PC-9 (cell line): ENCODE results near the gene PPP2R5A. TPM values are rescaled to one million over a fixed set of nuclear protein-coding genes. Genes with fewer than 3 reads are reported as not detected.

ENCODE experiments used
- BruUV-seq: library from RNA; stranded (reverse); fragments of 400-500 nt; replicated peaks from 2 replicates; lab custom pipeline; 2021; lab: Mats Ljungman, UMichigan
- CTCF ChIA-PET: fragments of 300-600 bp; sonication (Branson Sonifier 250); formaldehyde crosslinking; loops from one replicate; lab custom pipeline; 2022; ENCODE audit warnings: antibody characterized with exemption; lab: Charles Lee
- POLR2A ChIA-PET: fragments of 300-600 bp; sonication (Branson Sonifier 250); formaldehyde crosslinking; loops from one replicate; lab custom pipeline; 2022; ENCODE audit warnings: antibody characterized with exemption; ENCODE audit not compliant: unreplicated experiment; lab: Charles Lee
- DNase-seq, 2 experiments: peaks; one replicate each; pipeline versions ENCODE4 v3.0.0 to v3.0.0-alpha.2; 2015 to 2022; ENCODE audit warnings: mixed read lengths in 1 of 2
- H2AFZ ChIP-seq: fragments of 200-600 bp; sonication (generic); 2 replicates; pipeline ENCODE4 v1.8.1; 2017; ENCODE audit warnings: antibody characterized with exemption
- H3F3A ChIP-seq: fragments of 200-600 bp; sonication (generic); 2 replicates; pipeline ENCODE4 v1.8.1; 2017; ENCODE audit warnings: antibody characterized with exemption, mild to moderate bottlenecking, low read depth; ENCODE audit not compliant: insufficient read depth
- H3K27ac ChIP-seq: fragments of 200-600 bp; sonication (generic); 2 replicates; pipeline ENCODE4 v1.6.1; 2016; ENCODE audit warnings: mixed run types
- H3K27me3 ChIP-seq: fragments of 200-600 bp; sonication (generic); 2 replicates; pipeline ENCODE4 v1.6.1; 2016; ENCODE audit warnings: low read depth, mixed run types; ENCODE audit not compliant: insufficient read depth
- H3K36me3 ChIP-seq: fragments of 200-600 bp; sonication (generic); 2 replicates; pipeline ENCODE4 v1.6.1; 2016; ENCODE audit warnings: low read depth, mixed run types
- H3K4me1 ChIP-seq: fragments of 200-600 bp; sonication (generic); replicated peaks from 2 replicates; pipeline ENCODE4 v1.6.1; 2016; ENCODE audit warnings: mixed run types; ENCODE audit not compliant: insufficient read depth
- H3K4me2 ChIP-seq: fragments of 200-600 bp; sonication (generic); 2 replicates; pipeline ENCODE4 v1.6.1; 2017; ENCODE audit warnings: mixed run types
- H3K4me3 ChIP-seq: fragments of 200-600 bp; sonication (generic); 2 replicates; pipeline ENCODE4 v1.6.1; 2016; ENCODE audit warnings: mixed run types
- H3K79me2 ChIP-seq: fragments of 200-600 bp; sonication (generic); 2 replicates; pipeline ENCODE4 v1.6.1; 2017; ENCODE audit warnings: low read depth, mixed run types
- H3K9me2 ChIP-seq: fragments of 200-600 bp; sonication (generic); 2 replicates; pipeline ENCODE4 v1.8.1; 2017; ENCODE audit warnings: mild to moderate bottlenecking; ENCODE audit not compliant: insufficient read depth
- H3K9me3 ChIP-seq: fragments of 200-600 bp; sonication (generic); 2 replicates; pipeline ENCODE4 v1.8.1; 2016; ENCODE audit warnings: low read depth; ENCODE audit not compliant: insufficient read depth
- H4K20me1 ChIP-seq: fragments of 200-600 bp; sonication (generic); 2 replicates; pipeline ENCODE4 v1.8.1; 2017; ENCODE audit not compliant: insufficient read depth
- CTCF ChIP-seq: fragments of 200-600 bp; sonication (generic); conservative IDR thresholded peaks from 2 replicates; pipeline ENCODE4 v1.6.1; 2017; ENCODE audit warnings: mixed run types, antibody characterized with exemption, mild to moderate bottlenecking, moderate library complexity
- EZH2 ChIP-seq: fragments of 200-600 bp; sonication (generic); IDR thresholded peaks from 2 replicates; pipeline ENCODE4 v1.8.0; 2017; ENCODE audit warnings: antibody characterized with exemption, low read depth
- intact Hi-C: fragments of 100-400 bp; cut with micrococcal nuclease; formaldehyde crosslinking; loops from one replicate; pipeline ENCODE4 v1.10.0; 2022; ENCODE audit not compliant: unreplicated experiment
- total RNA-seq: library from RNA; stranded (reverse); gene quantifications from 2 replicates; pipeline ENCODE4 v1.2.3, GENCODE V29; 2021

The PPP2R5A gene
- total RNA-seq, 1 experiment from 2014 or later, result 26.7 TPM

- TF ChIP-seq EZH2 (no peak), CTCF (no peak)
- Histone ChIP-seq H3K4me3 (no peak overlapping the region), H2AFZ (no peak overlapping the region), H4K20me1 (no peaks in the 10 kb centered on the region; the same call in 1 of the 2 replicates), H3K36me3 (no peaks in the 10 kb centered on the region), H3K9me2 (no peaks in the 10 kb centered on the region), H3K27me3 (no peaks in the 10 kb centered on the region), H3K9me3 (no peaks in the 10 kb centered on the region), H3F3A (no peaks in the 10 kb centered on the region; the same call in none of the 2 replicates), H3K4me2 (no peak overlapping the region), H3K27ac (no peak overlapping the region), H3K4me1 (no peaks in the 10 kb centered on the region), H3K79me2 (no peaks in the 10 kb centered on the region)
- intact Hi-C loops, result no loop called here
- DNase-seq, result no peak
- BruUV-seq, result no TSS peak
- ChIA-PET CTCF (no interaction called here), POLR2A (no interaction called here)
These were observed 43.0 kb downstream of the PPP2R5A start for GRCh38 chr1:212328248-212328647.

GRCh38 chr1:212329105-212329504 lies 43.9 kb downstream of the PPP2R5A start:
- Histone ChIP-seq H3K4me3 (no peak overlapping the region), H3K27ac (no peak overlapping the region), H3K27me3 (no peaks in the 10 kb centered on the region), H2AFZ (no peak overlapping the region), H3K4me2 (no peak overlapping the region), H3K36me3 (0 out of 2 replicates have a peak, but pooled peaks cover 8% of the 10 kb centered on the region), H4K20me1 (no peaks in the 10 kb centered on the region; the same call in 1 of the 2 replicates), H3K9me2 (no peaks in the 10 kb centered on the region), H3K79me2 (no peaks in the 10 kb centered on the region), H3K9me3 (no peaks in the 10 kb centered on the region), H3K4me1 (no peaks in the 10 kb centered on the region), H3F3A (no peaks in the 10 kb centered on the region; the same call in 1 of the 2 replicates)
- TF ChIP-seq EZH2 (no peak), CTCF (no peak)
- ChIA-PET POLR2A (interaction anchor here (0.7 kb wide), 2 partner anchors 29 to 127 kb away, joined by 5 to 6 read pairs; no protein-coding TSS in a partner anchor), CTCF (interaction anchor here (0.5 kb wide), 1 partner anchor 148 kb away, joined by 6 read pairs; no protein-coding TSS in a partner anchor)
- intact Hi-C loops, result no loop called here
- no peak for DNase-seq
- no TSS peak for BruUV-seq

- no peaks in the 10 kb centered on the region for H3K79me2 ChIP-seq
- peaks cover 11% of the 10 kb centered on the region; the same call in 1 of the 2 replicates for H3K36me3 ChIP-seq
- no peaks in the 10 kb centered on the region for H3K9me2 ChIP-seq
- H4K20me1 ChIP-seq, result peaks cover 3% of the 10 kb centered on the region; the same call in 1 of the 2 replicates
- H3F3A ChIP-seq, result no peaks in the 10 kb centered on the region; the same call in 1 of the 2 replicates
- H3K4me1 ChIP-seq, result no peaks in the 10 kb centered on the region
- 0 out of 2 replicates have a peak overlapping the region, but pooled peaks have one; percentile 20 for H3K27ac ChIP-seq
- POLR2A ChIA-PET, result no interaction called here
- CTCF ChIA-PET, result no interaction called here
- no peaks in the 10 kb centered on the region for H3K27me3 ChIP-seq
- H3K4me2 ChIP-seq, result no peak overlapping the region
- H3K4me3 ChIP-seq, result no peak overlapping the region
- no peaks in the 10 kb centered on the region for H3K9me3 ChIP-seq
- H2AFZ ChIP-seq, result no peak overlapping the region
- DNase-seq, result no peak
- intact Hi-C loops, result no loop called here
- TF ChIP-seq EZH2 (no peak), CTCF (no peak)
- BruUV-seq, result no TSS peak
These were observed 55.9 kb downstream of the PPP2R5A start for GRCh38 chr1:212341090-212341489.
